Measurements from ENCODE around the gene HES6. TPM values are rescaled to one million over a fixed set of nuclear protein-coding genes. Genes with fewer than 3 reads are reported as not detected.

The HES6 gene
- total and polyA plus RNA-seq, 10 of the 15 experiments (the other 5 are each of a cell fraction or from before 2014, with no cell fraction given), result 0.11 to 1.7 (median 0.83) TPM

GRCh38 chr2:238243496-238244076, 3.7 kb upstream of the HES6 start:
- H3K9me3 ChIP-seq (replicated peaks; ENCODE audit: control insufficient read depth, insufficient read depth, low read length), result no peaks in the 10 kb centered on the region
- no peak overlapping the region for H3K27ac ChIP-seq (ENCODE audit: control insufficient read depth, insufficient read depth)
- CTCF ChIA-PET, result interaction anchor here (1.1 to 2.2 kb wide), 2 partner anchors 12 to 20 kb away, joined by 4 to 5 read pairs; no protein-coding TSS in a partner anchor
- RAD21 ChIA-PET (ENCODE audit: unreplicated experiment), result no interaction called here
- POLR2A ChIA-PET, result no interaction called here
- in situ Hi-C loops (cut with MboI), result no loop called here
- 0 out of 2 replicates have a peak, but pooled peaks cover 3% of the 10 kb centered on the region for H3K4me1 ChIP-seq (ENCODE audit: control insufficient read depth, insufficient read depth, low read length)
- no peak overlapping the region for H2AFZ ChIP-seq (ENCODE audit: control insufficient read depth, low read depth, low read length)
- TF ChIP-seq ETV6 (conservative IDR thresholded peaks at IDR 0.05 in 1 of 2, IDR thresholded peaks at IDR 0.05 in 1 of 2; ENCODE audit: borderline replicate concordance in 1 of 2, low read depth in 1 of 2) (no peak), ESRRA (IDR thresholded peaks at IDR 0.05; ENCODE audit: low read length) (no peak), ZZZ3 (IDR thresholded peaks at IDR 0.05; ENCODE audit: control insufficient read depth, insufficient read length, low read depth) (no peak), TCF12 (IDR thresholded peaks at IDR 0.05; ENCODE audit: low read depth, low read length) (no peak), NFIC (IDR thresholded peaks at IDR 0.05; ENCODE audit: low read depth, low read length) (no peak), BACH1 (IDR thresholded peaks at IDR 0.05; ENCODE audit: borderline replicate concordance) (no peak), HDAC2 (IDR thresholded peaks at IDR 0.05) (no peak), RELB (IDR thresholded peaks at IDR 0.05; ENCODE audit: low read depth) (no peak), MYC (IDR thresholded peaks at IDR 0.05; ENCODE audit: insufficient read depth, insufficient read length, insufficient replicate concordance, low read length, severe bottlenecking) (no peak), ZNF207 (IDR thresholded peaks at IDR 0.05; ENCODE audit: borderline replicate concordance) (no peak), SMAD1 (IDR thresholded peaks at IDR 0.05; ENCODE audit: low read depth, partially characterized antibody) (no peak), SUPT20H (IDR thresholded peaks at IDR 0.05; ENCODE audit: borderline replicate concordance, control insufficient read depth, low read depth, low read length) (no peak), EED (IDR thresholded peaks at IDR 0.05; ENCODE audit: low read depth) (no peak)
- H3K4me3 ChIP-seq, result no peak overlapping the region
- DNase-seq (ENCODE audit: low read depth, low spot score) (no peak), FAIRE-seq (no peak), ATAC-seq (no peak)
- BruUV-seq (replicated peaks), result no TSS peak
- H4K20me1 ChIP-seq (ENCODE audit: control insufficient read depth, insufficient read depth), result no peaks in the 10 kb centered on the region
- intact Hi-C loops (cut with micrococcal nuclease; ENCODE audit: unreplicated experiment), result loop anchor here (5.0 kb wide), 1 partner anchor 41 kb away; the partner anchor contains the start of gene ILKAP
- H3K27me3 ChIP-seq (replicated peaks in 1 of 2; ENCODE audit: control insufficient read depth in 2 of 2, insufficient read depth in 2 of 2, low read length in 1 of 2), result no peaks in the 10 kb centered on the region; a peak in 2 of 4 replicates
- no peak overlapping the region for H3K4me2 ChIP-seq (ENCODE audit: control insufficient read depth, insufficient read depth)
- H3K79me2 ChIP-seq (ENCODE audit: control insufficient read depth, insufficient read depth, low read length), result no peaks in the 10 kb centered on the region
- H3K36me3 ChIP-seq (ENCODE audit: control insufficient read depth in 2 of 2, insufficient read depth in 2 of 2, low read length in 1 of 2), result peaks cover 0 to 4% of the 10 kb centered on the region in 2 experiments; a peak in 2 of 4 replicates
- WGBS (ENCODE audit: insufficient coverage, insufficient replicate concordance, low lambda C conversion rate, missing lambda C conversion rate), result 84% methylated on average over 10 of the region's 10 CpGs
- H3K9ac ChIP-seq (ENCODE audit: control insufficient read depth, insufficient read depth, low read length), result no peak overlapping the region
- SMC1A ChIA-PET (ENCODE audit: uncharacterized antibody, unreplicated experiment), result no interaction called here

All from GM12878 (cell line).